Activated CD4-positive, alpha-beta T cell treated with anti-CD3 and anti-CD28 coated beads, Interleukin-2, amount 50 U/mL, for 24 hours (primary cell): ENCODE measurements around the gene CBARP.

Experiments
- DNase-seq, 2 donors: peaks; one replicate each; pipeline ENCODE4 v3.0.0-alpha.2; 2020; ENCODE audit warnings: low read depth in 1 of 2, low spot score in 1 of 2

Gene CBARP

GRCh38 chr19:1237754-1238368 lies at the start of gene CBARP:
Gene CBARP, minus strand, starts transcription at chr19:1238005. Its CDS starts 1,905 bp downstream, at chr19:1236100.
- no peak for DNase-seq

DNA sequence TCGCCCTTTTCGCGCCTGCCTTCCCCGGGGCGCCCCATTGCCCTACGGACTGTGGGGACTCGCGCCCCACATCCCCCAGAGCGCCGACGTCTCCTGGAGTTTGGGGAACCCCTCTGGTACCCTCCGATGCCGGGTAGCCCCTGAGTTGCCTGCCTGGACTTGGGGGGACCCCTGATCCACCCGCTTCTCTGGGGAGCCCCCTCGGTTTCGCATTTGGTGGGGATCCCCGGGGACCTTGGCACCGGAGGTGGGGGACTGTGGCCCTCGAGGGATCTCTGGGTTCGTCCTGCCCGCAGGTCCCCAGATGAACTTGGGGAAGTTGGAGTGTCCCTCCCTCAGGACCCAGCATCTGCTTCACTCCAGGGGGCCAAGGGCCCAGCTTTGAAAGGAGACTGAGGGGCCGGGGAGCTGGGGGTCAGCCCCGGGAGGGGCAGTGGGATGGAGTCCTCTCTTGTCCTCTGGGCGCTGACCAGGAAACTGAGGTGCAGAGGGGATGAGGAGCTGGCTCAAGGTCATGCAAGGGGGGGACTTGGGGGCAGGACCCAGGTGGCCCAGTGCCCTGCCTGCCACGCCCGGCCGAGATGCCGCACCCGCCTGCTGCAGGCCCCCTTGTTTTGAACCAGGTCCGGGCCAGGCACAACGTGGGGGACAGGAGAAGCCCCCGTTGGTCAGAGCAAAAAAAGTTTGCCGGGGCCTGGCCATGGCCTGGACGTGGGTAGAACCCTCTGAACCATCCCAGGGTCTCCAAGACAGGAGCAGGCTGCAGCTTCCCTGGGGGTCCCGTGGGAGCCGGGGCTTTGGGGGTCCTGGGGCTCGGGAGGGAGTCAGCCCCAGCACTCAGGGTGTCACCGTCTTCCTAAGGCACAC lies 48.9 kb upstream of the CBARP start:
- DNase-seq: no peak

DNA sequence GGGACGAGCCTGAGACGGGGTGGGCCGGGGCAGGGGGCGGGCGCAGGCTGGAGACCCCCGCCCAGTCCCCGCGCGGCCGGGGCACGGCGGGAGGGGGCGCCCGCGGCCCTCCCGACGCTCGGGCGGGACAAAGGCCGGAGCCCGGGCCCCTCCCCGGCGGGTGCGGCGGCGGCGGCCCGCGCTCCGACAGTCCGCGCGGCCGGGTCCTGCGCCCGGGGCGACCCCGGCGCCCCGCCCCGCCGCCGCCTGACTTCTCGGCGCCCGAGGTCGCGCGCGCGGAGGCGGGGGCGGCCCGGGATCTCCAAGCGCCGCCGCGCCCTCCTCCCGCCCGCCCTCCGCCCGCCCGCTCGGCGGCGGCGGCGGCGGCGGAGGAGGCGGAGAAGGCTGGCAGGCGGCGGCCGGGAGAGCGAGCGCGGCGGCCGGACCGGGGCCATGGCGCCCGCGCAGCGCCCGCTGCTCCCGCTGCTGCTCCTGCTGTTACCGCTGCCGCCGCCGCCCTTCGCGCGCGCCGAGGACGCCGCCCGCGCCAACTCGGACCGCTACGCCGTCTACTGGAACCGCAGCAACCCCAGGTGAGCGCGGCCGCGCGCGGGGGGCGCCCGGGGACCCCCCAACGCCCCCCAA lies 48.0 kb upstream of the CBARP start, which contains the start of gene EFNA2:
Gene EFNA2 (plus strand): TSS at position 137 of the 624 bp plus-strand sequence. CDS start 296 bp downstream, at position 433.
- no peak for DNase-seq

DNA sequence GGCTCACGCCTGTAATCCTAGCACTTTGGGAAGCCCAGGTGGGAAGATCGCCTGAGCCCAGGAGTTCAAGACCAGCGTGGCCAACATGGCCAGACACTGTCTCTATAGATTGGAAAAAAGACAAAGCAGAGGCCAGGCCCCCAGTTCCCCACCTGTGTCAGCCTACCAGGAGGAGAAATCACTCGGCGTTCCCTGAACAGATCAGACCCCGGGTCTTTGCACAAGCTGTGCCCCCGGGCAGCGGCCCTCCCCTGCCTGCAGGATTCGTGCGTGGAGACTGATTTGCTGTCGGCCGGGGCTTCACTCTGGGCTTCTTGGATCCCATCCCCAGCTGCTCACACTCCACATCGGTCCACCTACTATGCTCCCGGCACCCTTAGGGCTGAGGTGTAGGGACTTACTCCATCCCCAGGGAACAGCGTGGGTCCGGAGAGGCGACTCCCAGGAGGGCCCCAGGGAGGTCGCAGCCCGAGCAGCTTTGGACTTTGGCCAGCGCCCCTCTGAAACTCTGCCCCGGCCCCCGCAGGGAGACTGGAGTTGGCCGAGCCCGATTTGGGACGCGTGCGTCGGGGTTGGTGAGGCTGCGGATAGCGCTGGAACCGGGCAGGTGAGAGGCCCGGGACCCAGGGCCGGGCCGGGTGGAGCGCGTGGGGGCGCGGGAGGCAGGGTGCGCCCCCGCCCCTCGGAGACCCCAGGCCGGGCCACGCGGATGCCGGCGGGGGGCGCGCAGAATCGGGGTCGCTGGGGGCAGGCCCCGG lies 47.4 kb upstream of the CBARP start:
- no peak for DNase-seq

GRCh38 chr19:1284293-1284978 lies 46.6 kb upstream of the CBARP start:
- no peak for DNase-seq

DNA sequence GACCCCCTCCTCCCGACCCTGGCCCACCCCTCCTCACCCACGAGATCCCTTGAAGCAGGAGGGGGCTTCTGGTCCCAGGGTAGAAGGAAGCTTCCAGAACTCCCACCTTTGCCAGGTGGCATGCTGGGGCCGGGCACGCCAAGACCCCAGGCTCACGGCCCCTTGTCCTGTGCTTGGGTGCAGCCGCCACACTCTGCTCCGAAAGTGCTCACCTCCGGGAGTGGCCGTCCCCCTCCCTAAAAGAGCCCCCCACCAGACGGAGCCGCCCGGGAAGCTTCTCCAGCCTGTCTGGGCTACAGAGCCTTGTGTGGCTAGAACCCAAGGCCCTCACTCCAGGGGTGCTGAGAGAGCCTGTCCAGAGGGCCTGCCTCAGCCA lies 46.1 kb upstream of the CBARP start:
- DNase-seq: no peak

DNA sequence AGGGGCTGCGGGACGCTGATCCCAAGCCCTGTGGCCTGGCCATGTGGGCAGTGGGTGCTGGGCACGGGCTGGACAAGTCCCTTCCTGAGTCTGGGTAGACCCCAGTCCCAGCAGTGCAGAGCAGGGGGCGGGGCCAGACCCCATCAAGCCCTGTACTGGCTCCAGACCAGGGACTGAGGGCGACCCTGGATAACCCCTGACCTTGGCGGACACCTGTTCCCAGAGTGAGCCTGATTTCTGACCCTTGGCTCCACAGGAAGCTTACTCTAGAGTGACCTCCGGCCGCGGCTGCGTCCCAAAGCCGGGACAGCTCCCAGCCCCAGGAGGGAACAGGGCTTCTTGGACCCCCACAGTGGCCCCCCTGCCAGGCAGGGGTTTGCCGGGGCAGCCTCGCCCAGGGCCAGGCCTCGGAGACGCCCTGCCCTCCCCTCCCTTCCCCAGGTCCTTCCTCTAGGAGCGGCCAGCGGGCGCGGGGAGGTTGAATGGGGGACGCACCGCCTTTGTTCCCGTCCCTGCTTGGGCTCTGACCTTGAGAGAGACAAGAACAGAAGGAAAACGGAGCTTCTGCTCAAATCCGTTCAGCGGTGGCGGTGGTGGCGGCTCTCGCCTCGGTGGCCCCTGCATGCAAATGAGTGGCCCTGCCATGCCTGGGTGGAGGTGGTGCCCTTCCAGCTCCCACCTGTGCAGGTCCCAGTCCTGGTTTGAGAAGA lies 45.6 kb upstream of the CBARP start:
- no peak for DNase-seq

- no peak for DNase-seq
Measured at GRCh38 chr19:1282588-1283206, 44.9 kb upstream of the CBARP start.

DNA sequence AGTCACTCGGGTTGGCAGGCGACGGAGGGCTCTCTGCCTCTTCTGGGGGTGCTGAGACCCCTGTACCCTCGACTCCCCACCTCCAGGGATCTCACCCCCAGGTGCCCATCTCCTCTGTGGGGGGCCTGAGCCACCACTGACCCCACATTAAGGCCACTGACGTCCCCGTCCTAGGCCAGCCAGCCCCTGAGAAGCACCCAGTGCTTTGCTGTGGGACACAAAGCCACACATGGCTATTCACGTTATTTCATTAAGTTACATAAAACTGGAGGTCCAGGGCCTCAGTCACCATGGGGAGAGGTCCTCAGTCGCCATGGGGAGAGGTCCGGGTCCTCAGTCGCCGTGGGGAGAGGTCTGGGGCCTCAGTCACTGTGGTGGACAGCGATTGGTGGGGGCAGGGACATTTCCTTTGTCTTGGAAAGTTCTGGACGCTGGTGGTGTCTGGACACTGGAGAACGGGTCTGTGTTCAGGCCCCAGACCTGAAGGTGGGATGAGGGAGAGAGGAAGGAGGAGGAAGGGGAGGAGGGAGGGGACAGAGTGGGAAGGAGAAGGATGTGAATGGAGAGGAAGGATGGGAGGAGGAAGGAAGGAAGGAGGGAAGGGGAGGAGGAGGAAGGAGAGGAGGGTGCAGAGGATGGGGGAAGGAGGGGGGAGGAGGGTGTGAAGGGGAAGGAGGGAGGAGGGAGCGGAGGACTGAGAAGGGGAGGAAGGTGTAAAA lies 43.9 kb upstream of the CBARP start:
- no peak for DNase-seq

- DNase-seq: no peak
Measured at GRCh38 chr19:1280636-1281568, 43.1 kb upstream of the CBARP start.

GRCh38 chr19:1279782-1280341 lies 42.1 kb upstream of the CBARP start:
- peak; percentile 65 to 70 for DNase-seq

GRCh38 chr19:1278713-1279660 lies 41.2 kb upstream of the CBARP start:
- no peak for DNase-seq

- no peak for DNase-seq
Measured at GRCh38 chr19:1278074-1278473, 40.3 kb upstream of the CBARP start.

- DNase-seq: no peak
Measured at GRCh38 chr19:1277061-1277460, 39.3 kb upstream of the CBARP start.

GRCh38 chr19:1276628-1277022 lies 38.8 kb upstream of the CBARP start:
- DNase-seq: no peak

DNA sequence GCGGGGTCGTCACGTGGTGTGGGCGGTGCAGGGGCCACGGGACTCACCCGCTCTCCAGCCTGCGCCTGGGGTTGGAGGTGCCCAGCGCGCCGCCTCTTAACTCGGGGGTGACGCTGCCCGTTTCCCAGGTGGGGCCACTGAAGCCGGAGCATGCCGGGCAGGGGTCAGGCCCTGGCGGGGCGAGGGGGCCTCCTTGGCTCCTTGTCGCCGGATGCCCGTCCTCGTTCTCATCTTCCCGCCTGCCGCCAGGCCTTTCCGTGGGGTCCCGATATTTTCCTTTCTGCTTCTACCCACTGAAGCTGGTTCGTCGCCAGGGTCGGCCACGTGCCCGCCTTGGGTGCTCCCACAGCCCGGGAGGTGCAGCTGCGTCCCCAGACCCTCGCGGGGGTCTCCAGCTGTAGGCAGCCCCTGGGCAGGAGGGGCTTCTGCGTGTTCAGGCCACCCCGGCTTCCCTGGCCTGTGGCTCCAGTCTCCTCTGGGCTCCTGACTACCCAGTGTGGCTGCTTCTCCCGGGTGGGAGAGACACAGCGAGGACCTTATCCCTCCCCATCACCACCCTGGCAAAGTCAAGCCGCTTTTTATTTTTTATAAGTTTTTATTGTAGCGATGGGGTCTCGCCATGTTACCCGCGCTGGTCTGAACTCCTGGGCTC lies 38.3 kb upstream of the CBARP start:
- DNase-seq: no peak
